Stimulated activated naive CD8-positive, alpha-beta T cell treated with anti-CD3 and anti-CD28 coated beads, Interleukin-15, amount 100 ng/mL, for 72 hours (primary cell): ENCODE results near the gene SLX9.
"Not testable (repeated sequence)": the region's sequence is repeated elsewhere in the genome, so short reads cannot be mapped to it uniquely, and the experiment has no call there.

ENCODE experiments used
- ATAC-seq: fragments of 150-1000 bp; cut with Tn5 transposase; 2 replicates; pipeline ENCODE4 v1.10.0; 2021; ENCODE audit warnings: mild to moderate bottlenecking, moderate library complexity
- DNase-seq, 2 donors: peaks; one replicate each; pipeline ENCODE4 v3.0.0; 2021 to 2022
- H3K27ac Mint-ChIP-seq, 2 donors: one replicate each; pipeline ENCODE4 v1.8.0; 2022; ENCODE audit warnings: mild to moderate bottlenecking in 2 of 2, mixed read lengths in 2 of 2, moderate library complexity in 2 of 2
- H3K27me3 Mint-ChIP-seq: one replicate; pipeline ENCODE4 v1.8.0; 2022; ENCODE audit warnings: mixed read lengths
- H3K4me1 Mint-ChIP-seq: one replicate; pipeline ENCODE4 v1.8.0; 2022; ENCODE audit warnings: mild to moderate bottlenecking, mixed read lengths
- H3K4me3 Mint-ChIP-seq, 2 donors: one replicate each; pipeline ENCODE4 v1.8.0; 2022; ENCODE audit warnings: mild to moderate bottlenecking in 2 of 2, mixed read lengths in 2 of 2, moderate library complexity in 1 of 2
- H3K9me3 Mint-ChIP-seq, 2 donors: one replicate each; pipeline ENCODE4 v1.8.0; 2022; ENCODE audit warnings: mixed read lengths in 2 of 2

Gene SLX9

DNA sequence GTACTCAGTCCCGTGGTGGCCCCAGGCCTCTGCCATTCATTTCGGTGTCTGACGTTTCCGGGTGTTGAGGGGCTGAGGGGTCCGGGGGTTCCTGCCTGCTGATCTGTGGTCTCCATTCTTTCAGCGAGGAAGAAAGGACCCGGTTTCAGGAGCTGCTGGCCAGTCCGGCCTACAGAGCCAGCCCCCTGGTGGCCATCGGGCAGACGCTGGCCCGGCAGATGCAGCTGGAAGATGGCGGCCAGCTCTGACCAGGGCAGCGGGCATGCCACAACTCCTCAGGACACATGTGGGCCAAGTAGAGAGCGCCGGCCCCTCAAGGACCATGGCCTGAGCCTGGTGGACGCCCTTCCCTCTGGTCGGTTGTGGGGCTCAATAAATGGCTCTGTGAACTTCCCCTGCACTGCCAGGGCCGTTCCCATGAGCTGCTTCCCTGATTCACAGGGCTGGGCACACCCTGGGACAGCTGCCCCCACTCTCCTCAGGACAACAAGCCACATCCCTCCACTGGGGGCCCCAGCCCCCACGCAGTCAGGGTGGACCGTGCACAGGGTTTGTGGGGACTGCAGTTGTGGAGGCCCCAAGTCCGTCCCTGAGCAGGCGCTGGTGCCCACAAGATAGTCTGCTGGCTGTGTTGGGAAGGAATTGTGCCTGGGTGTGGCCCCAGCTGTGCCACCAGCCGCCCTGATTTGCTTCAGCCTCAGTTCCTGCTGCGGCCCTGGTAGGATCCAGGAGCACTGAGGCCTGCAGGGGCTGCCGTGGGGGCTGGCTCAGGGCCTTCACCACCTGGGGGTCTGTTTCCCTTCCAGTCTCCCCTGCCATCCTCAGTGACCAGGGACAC lies 36.9 kb downstream of the SLX9 start:
- H3K9me3 Mint-ChIP-seq, H3K27me3 Mint-ChIP-seq, H3K4me3 Mint-ChIP-seq, H3K27ac Mint-ChIP-seq, ATAC-seq, H3K4me1 Mint-ChIP-seq, DNase-seq: not testable (repeated sequence)

GRCh38 chr21:44977616-44978340 lies 37.9 kb downstream of the SLX9 start:
- no peaks in the 10 kb centered on the region for H3K27me3 Mint-ChIP-seq
- H3K9me3 Mint-ChIP-seq = no peaks in the 10 kb centered on the region
- peak; percentile 32 for ATAC-seq

DNA sequence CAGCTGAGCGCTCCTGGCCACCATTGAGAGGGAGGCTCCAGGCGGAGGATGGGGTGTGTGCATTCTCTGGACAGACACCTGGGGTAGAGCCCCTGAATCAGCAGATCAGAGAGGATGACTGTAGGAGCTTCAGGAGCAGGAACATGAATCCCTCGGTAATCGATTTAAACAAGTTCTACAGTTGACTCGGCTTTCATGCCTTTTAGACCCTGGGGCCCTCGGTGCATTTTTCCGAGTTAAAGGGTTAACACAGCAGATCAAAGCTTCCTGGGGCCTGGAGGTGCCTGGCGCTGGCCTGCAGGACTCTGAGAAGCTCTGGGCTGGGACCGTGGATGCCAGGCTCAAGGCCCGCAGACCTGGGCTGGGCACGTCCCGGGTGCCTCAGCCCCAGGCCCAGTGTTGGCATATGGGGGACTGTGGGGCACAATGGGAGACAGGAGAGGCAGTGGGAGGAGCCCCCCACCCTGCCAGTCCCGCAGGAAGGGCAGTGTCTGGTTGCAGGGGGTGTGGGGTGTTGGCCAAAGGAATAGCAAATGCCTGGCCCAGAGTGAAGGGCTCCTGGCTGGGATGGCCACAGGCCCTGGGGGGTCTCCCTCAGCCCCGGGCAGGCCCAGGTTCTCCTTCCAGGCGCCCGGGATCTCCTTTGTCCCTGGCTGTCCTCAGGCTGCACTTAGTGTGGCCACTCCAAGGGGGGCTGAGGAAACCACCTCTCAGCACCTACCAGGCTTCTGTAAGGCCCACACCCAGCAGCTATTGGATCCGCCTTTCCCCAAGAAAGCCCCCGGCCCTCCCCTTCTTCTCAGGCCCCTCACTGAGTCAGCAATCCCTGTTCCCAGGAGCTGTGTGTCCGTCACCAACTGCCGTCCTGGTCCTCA lies 40.1 kb downstream of the SLX9 start:
- Mint-ChIP-seq H3K9me3 (no peaks in the 10 kb centered on the region), H3K27me3 (no peaks in the 10 kb centered on the region), H3K4me3 (no peak overlapping the region), H3K4me1 (no peaks in the 10 kb centered on the region), H3K27ac (peak overlapping the region in 1 of 2 donors; percentile 91)
- DNase-seq (no peak), ATAC-seq (no peak)

More at GRCh38 chr21:44977616-44978340, 37.9 kb downstream of the SLX9 start:
- Mint-ChIP-seq H3K4me1 (no peaks in the 10 kb centered on the region), H3K27ac (peak overlapping the region in 1 of 2 donors; percentile 63), H3K4me3 (no peak overlapping the region)
- DNase-seq = no peak

- Mint-ChIP-seq H3K9me3 (no peaks in the 10 kb centered on the region), H3K4me1 (no peaks in the 10 kb centered on the region), H3K4me3 (no peak overlapping the region), H3K27ac (peak overlapping the region in 1 of 2 donors; percentile 91), H3K27me3 (no peaks in the 10 kb centered on the region)
- ATAC-seq (no peak), DNase-seq (no peak)
Measured at GRCh38 chr21:44980562-44981489, 41.0 kb downstream of the SLX9 start.

GRCh38 chr21:44982558-44983250 lies 42.9 kb downstream of the SLX9 start:
- no peak for DNase-seq
- Mint-ChIP-seq H3K4me1 (no peaks in the 10 kb centered on the region), H3K4me3 (no peak overlapping the region), H3K27me3 (no peaks in the 10 kb centered on the region), H3K9me3 (no peaks in the 10 kb centered on the region), H3K27ac (no peak overlapping the region)
- no peak for ATAC-seq

DNA sequence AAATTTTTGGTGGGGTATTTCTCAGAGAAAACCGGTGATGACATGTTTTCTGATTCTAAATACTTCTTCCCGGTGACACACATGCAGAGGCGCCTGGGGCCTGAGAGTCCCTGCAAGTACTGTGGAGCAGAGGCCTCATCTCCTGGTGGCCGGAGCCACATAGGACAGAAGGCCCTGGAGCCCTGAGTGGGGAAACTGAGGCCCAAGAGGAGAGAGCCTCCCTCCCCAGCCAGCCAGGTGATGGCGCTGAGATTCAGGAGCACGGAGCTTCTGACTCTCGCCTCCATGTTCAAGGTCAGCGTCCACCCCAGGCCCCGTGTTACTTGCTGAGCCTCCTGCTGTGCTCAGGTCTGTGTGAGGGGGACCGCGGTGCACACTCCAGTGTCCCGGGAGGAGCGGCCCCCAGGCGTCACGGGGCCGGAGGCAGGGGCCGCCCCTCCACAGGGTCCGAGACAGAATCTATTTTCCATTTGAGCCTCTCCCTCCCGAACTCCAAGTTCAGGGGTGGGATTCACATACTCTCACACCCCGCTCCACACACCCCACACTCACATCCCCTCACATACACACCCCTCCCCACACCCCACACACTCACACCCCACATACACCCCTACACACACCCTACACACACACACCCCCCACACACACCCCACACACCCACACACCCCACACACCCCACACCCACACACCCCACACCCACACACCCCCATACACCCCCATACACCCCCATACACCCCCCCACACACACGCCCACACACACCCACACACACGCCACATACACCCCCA lies 43.8 kb downstream of the SLX9 start:
- no peaks in the 10 kb centered on the region for H3K27me3 Mint-ChIP-seq
- H3K4me1 Mint-ChIP-seq = no peaks in the 10 kb centered on the region
- H3K27ac Mint-ChIP-seq = no peak overlapping the region

DNA sequence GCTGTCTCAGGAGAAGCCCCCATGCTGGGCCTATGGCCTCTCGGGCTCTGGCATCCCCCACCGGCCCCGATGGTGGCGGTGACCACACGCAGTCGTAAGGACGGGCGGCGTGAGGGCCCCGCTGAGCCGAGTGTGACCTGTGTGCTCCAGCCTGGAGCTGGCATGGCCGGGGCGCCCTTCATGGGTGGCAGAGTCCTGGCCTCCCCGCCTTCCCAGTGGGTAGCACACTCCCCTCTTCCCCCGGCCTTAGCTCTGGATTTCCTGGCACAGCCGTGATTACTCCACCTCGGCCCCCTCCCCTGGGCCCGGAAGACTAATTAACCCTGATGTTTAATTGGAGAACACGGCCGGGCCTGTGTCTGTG lies 44.6 kb downstream of the SLX9 start:
- Mint-ChIP-seq H3K4me1 (no peaks in the 10 kb centered on the region), H3K27me3 (no peaks in the 10 kb centered on the region), H3K4me3 (no peak overlapping the region), H3K9me3 (no peaks in the 10 kb centered on the region), H3K27ac (no peak overlapping the region)
- ATAC-seq (peak; percentile 26), DNase-seq (no peak)

More for the DNA sequence above, 43.8 kb downstream of the SLX9 start:
- no peak overlapping the region for H3K4me3 Mint-ChIP-seq
- no peaks in the 10 kb centered on the region for H3K9me3 Mint-ChIP-seq
- ATAC-seq (peak; percentile 69), DNase-seq (no peak)

DNA sequence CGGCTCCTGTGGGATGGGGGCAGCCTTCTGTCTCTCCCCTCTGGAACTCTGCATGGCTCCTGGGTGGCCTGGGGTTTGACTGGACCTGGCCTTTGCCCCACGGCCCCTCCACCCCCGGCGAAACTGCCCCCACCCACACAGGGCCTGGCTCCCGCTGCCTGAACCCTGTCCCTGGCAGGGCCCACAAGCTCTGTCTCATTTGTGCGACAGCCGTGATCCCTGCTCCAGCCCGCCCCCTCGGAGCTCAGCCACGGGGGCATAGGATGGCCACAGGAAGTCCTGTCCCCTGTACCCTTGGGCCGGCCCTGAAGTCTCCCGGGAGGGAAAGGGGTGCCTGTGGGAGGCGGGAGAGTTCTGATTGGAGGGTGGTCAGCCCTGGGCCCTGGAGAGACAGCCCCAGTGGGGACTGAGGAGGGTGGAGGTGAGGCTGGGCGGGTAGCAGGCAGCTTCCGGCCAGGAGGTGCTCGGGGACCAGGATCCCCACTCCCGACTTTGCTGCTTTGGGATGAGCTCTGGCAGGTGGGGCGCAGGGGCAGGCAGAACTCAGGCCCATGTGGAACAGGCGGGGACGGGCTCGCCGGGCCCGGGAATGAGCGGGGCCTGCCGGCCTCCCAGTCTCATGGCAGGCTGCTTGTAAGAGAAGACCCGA lies 45.1 kb downstream of the SLX9 start:
- Mint-ChIP-seq H3K27ac (peak overlapping the region in 1 of 2 donors; percentile 42), H3K4me3 (no peak overlapping the region), H3K9me3 (no peaks in the 10 kb centered on the region), H3K4me1 (no peaks in the 10 kb centered on the region), H3K27me3 (no peaks in the 10 kb centered on the region)
- ATAC-seq (no peak), DNase-seq (no peak)

GRCh38 chr21:44985441-44986401 lies 45.9 kb downstream of the SLX9 start:
- no peaks in the 10 kb centered on the region for H3K9me3 Mint-ChIP-seq
- ATAC-seq (no peak), DNase-seq (no peak)
- no peaks in the 10 kb centered on the region for H3K27me3 Mint-ChIP-seq
- no peak overlapping the region for H3K4me3 Mint-ChIP-seq
- peak overlapping the region in 1 of 2 donors; percentile 42 for H3K27ac Mint-ChIP-seq
- H3K4me1 Mint-ChIP-seq = no peaks in the 10 kb centered on the region

DNA sequence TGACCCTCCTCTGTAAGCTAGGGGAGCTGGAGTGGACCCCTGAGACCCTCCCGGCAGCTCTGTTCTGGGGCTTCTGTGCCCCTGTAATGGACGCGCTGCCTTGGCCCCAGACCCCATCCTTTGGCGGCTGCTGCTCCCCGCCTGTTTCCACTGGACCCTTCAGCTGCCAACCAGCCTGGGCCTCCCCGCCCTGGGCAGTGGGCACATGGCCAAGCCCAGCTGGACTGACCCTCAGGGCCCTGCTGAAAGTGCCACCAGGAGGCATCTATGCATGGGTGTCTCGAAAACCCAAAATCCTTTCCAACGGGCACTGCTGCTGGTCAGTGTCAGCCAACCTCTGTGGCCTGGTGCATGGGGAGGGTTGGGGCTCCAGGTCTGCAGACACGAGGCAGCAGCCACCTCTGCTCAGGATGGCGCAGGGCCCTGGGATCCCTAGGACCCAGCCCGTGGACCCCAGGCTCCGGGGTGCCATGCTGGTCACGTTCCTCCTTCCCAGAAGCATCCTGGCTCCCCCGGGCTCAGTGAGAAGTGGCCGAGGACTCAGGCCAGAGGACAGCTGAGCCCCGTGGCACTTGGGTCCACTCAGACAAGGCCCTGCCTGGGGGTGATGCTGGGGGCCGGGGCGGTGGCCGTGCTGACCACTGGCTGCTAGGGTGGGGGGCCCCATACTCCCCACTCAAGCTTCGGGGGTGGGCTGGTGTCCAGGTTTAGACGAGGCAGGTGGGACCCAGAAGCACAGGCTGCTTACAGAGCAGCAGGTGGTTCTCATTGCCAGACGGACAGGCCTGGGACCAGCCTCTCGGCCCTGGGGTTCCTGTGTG lies 46.9 kb downstream of the SLX9 start:
- H3K27ac Mint-ChIP-seq = peak overlapping the region in 1 of 2 donors; percentile 48
- no peaks in the 10 kb centered on the region for H3K4me1 Mint-ChIP-seq
- no peaks in the 10 kb centered on the region for H3K9me3 Mint-ChIP-seq
- H3K4me3 Mint-ChIP-seq = no peak overlapping the region
- no peak for DNase-seq
- ATAC-seq = no peak
- no peaks in the 10 kb centered on the region for H3K27me3 Mint-ChIP-seq

DNA sequence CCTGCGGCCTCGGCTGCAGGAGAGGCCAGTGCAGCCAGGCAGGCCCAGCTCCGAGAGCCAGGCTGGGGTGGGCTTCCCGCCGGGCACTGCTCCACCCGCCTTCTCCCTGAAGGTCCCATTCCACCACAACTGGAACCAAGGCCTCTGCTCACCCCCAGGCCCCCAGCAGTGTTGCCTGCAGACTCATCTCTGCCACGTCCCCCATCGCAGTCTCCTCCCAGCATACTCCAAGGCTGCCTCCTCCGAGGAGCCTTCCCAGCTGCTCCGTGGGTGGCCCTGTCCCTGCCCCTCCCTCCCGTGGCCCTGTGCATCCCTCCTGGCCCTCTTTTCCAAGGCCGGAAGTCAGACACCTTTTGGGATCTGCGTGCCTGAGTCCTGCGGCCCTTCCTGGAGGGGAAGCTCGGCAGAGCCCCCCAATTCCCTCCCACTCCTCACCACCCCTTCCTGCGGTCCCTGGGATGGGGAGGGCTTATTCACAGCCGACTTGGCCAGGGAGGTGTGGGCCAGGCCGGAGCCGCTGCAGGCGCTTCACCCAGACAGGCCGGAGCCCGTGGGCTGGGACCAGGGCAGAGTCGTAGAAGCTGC lies 47.6 kb downstream of the SLX9 start:
- ATAC-seq = no peak
- H3K27me3 Mint-ChIP-seq = no peaks in the 10 kb centered on the region

More for the DNA sequence above, 47.6 kb downstream of the SLX9 start:
- H3K4me1 Mint-ChIP-seq = no peaks in the 10 kb centered on the region
- no peaks in the 10 kb centered on the region for H3K9me3 Mint-ChIP-seq
- no peak for DNase-seq
- no peak overlapping the region for H3K27ac Mint-ChIP-seq
- H3K4me3 Mint-ChIP-seq = no peak overlapping the region
